IPS-18a (cell line): ENCODE results near the gene SMURF2.
"Not testable (repeated sequence)": the region's sequence is repeated elsewhere in the genome, so short reads cannot be mapped to it uniquely, and the experiment has no call there.

ENCODE experiments used
- H3K27ac ChIP-seq: one replicate; pipeline ENCODE4 v1.5.1; 2013; ENCODE audit warnings: low read length
- H3K27me3 ChIP-seq: one replicate; pipeline ENCODE4 v1.6.1; 2013; ENCODE audit warnings: mild to moderate bottlenecking, low read length; ENCODE audit not compliant: control insufficient read depth, insufficient read depth
- H3K36me3 ChIP-seq: one replicate; pipeline ENCODE4 v1.6.1; 2013; ENCODE audit warnings: low read depth, low read length; ENCODE audit not compliant: control insufficient read depth
- H3K4me1 ChIP-seq: one replicate; pipeline ENCODE4 v1.6.1; 2013; ENCODE audit warnings: low read depth, low read length; ENCODE audit not compliant: control insufficient read depth
- H3K4me3 ChIP-seq: one replicate; pipeline ENCODE4 v1.5.1; 2013; ENCODE audit warnings: low read length
- H3K9ac ChIP-seq: one replicate; pipeline ENCODE4 v1.6.1; 2013; ENCODE audit warnings: mild to moderate bottlenecking, low read length, moderate library complexity
- H3K9me3 ChIP-seq: one replicate; pipeline ENCODE4 v1.6.1; 2013; ENCODE audit warnings: low read depth, low read length; ENCODE audit not compliant: control insufficient read depth

SMURF2 gene

DNA sequence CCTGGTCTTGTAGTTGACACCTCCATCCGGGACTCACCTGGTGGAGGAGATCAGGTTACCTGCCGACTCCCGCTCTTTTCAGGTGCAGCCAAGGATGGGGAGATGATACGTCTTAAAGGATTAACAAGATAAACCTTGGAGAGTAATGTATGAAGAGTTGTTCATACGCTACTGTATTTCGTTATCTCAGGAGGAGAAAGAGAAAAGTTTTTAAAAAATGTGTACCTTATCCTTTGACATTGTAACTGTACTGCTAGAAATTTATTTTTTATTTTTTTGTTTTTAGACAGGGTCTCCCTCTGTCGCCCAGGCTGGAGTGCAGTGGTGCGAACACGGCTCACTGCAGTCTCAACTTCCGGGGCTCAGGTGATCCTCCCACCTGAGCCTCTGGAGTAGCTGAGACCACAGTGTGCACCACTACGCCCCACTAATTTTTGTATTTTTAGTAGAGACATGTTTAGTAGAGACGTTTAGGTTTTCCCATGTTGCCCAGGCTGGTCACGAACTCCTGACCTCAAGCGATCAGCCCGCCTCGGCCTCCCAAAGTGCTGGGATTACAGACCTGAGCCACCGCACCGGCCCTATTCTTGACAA, 764 bp upstream of the SMURF2 start:
- H3K9me3 ChIP-seq, result no peaks in the 10 kb centered on the region
- H3K36me3 ChIP-seq, result no peaks in the 10 kb centered on the region
- peaks cover 4% of the 10 kb centered on the region for H3K27me3 ChIP-seq
- H3K9ac ChIP-seq, result peak overlapping the region; percentile 47
- H3K27ac ChIP-seq, result no peak overlapping the region
- H3K4me1 ChIP-seq, result peaks cover 6% of the 10 kb centered on the region
- peak overlapping the region; percentile 63 for H3K4me3 ChIP-seq

GRCh38 chr17:64661726-64661975, 456 bp downstream of the SMURF2 start:
- Histone ChIP-seq H3K4me1 (peaks cover 6% of the 10 kb centered on the region), H3K9ac (peak overlapping the region; percentile 48), H3K27ac (no peak overlapping the region)

DNA sequence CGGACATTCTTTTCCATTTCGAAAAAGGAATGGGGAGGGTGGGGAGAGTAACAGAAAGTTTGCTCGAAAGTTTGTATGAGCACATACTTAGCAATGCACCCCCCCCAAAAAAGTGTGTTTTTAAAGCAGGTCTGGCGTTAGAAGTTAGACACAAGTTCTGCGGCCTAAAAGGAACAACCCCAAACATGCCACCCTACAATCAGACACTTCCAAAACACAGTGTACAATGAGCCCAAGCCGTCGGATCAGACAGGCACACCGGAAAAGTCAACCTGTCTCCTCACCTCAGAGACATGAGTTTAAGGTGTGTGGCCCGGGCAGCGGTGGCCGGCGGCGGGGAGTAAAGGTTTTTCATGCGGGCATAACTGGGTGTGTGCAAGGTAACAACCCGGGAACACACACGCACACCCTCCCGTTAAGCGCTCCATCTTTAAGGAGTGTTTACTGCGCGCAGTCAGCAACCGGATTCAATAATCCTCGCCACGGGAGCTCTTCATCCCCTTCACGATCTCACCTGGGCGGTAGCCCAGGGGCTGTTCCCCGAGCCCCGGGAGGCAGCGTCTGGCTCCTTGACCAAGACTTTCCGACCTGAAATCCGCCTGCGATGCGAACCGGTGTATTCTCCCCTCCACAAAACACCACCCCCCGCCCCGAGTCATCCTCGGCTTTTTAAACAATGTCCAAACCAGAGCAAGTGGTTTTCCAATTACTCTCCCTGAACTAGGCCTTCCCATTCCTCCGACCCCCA, 955 bp downstream of the SMURF2 start:
- Histone ChIP-seq H3K9ac (peak overlapping the region; percentile 48), H3K4me3 (peak overlapping the region; percentile 75)
- not testable (repeated sequence) for H3K27ac ChIP-seq, H3K36me3 ChIP-seq, H3K4me1 ChIP-seq, H3K9me3 ChIP-seq, H3K27me3 ChIP-seq

More at GRCh38 chr17:64661726-64661975, 456 bp downstream of the SMURF2 start:
- Histone ChIP-seq H3K36me3 (no peaks in the 10 kb centered on the region), H3K9me3 (no peaks in the 10 kb centered on the region), H3K4me3 (peak overlapping the region; percentile 75), H3K27me3 (peaks cover 4% of the 10 kb centered on the region)

- not testable (repeated sequence) for H3K27me3 ChIP-seq, H3K9me3 ChIP-seq, H3K27ac ChIP-seq, H3K36me3 ChIP-seq, H3K4me1 ChIP-seq
- Histone ChIP-seq H3K9ac (peak overlapping the region; percentile 48), H3K4me3 (peak overlapping the region; percentile 75)
These were observed 1.7 kb downstream of the SMURF2 start for GRCh38 chr17:64660195-64660977.

- H3K9ac ChIP-seq, result no peak overlapping the region
- H3K27me3 ChIP-seq, result peaks cover 4% of the 10 kb centered on the region
- H3K4me3 ChIP-seq, result no peak overlapping the region
- H3K36me3 ChIP-seq, result no peaks in the 10 kb centered on the region
- no peaks in the 10 kb centered on the region for H3K9me3 ChIP-seq
- H3K27ac ChIP-seq, result no peak overlapping the region
- peaks cover 6% of the 10 kb centered on the region for H3K4me1 ChIP-seq
These were observed 3.2 kb downstream of the SMURF2 start for GRCh38 chr17:64658931-64659330.

DNA sequence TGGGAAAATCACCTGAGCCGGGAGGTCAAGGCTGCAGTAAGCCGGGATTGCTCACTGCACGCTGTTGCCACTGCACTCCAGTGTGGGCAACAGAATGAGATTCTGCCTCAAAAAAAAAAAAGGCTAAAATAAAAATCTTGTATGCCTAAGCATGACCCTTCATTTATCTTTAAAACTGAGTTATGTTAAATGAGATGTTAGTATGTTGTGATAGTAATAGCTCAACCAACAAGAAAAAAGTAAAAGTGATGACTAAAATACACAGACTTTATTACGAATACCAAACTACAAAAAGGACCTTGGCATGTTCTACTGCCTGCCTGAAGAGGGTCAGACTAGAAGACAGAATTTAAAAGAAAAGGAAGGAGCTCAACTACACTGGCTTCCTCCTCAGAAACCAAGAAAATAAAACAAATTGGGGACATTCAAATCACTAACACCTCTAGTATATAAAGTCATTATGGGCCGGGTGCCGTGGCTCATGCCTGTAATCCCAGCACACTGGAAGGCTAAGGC, 4.4 kb downstream of the SMURF2 start:
- H3K27me3 ChIP-seq, result peaks cover 4% of the 10 kb centered on the region
- no peaks in the 10 kb centered on the region for H3K36me3 ChIP-seq
- H3K27ac ChIP-seq, result no peak overlapping the region
- H3K4me1 ChIP-seq, result peaks cover 6% of the 10 kb centered on the region
- no peaks in the 10 kb centered on the region for H3K9me3 ChIP-seq
- H3K4me3 ChIP-seq, result no peak overlapping the region
- H3K9ac ChIP-seq, result no peak overlapping the region

DNA sequence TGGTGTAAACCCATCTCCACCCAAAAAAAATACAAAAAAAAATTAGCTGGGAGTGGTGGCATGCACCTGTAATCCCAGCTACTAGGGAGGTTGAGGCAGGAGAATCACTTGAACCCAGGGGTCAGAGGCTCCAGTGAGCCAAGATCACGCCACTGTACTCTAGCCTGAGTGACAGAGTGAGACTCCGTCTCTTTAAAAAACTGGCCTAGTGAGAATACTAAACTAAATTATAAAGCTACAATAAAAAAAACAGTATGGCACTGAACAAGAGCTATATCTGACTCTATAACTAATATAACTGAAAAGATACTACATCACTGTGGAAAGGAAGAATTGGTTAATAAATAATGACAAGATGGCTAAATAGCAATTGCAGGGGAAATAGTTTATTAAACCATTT, 6.4 kb downstream of the SMURF2 start:
- Histone ChIP-seq H3K27me3 (peaks cover 4% of the 10 kb centered on the region), H3K9me3 (no peaks in the 10 kb centered on the region), H3K27ac (no peak overlapping the region), H3K36me3 (no peaks in the 10 kb centered on the region), H3K4me3 (no peak overlapping the region), H3K9ac (no peak overlapping the region), H3K4me1 (peaks cover 6% of the 10 kb centered on the region)

DNA sequence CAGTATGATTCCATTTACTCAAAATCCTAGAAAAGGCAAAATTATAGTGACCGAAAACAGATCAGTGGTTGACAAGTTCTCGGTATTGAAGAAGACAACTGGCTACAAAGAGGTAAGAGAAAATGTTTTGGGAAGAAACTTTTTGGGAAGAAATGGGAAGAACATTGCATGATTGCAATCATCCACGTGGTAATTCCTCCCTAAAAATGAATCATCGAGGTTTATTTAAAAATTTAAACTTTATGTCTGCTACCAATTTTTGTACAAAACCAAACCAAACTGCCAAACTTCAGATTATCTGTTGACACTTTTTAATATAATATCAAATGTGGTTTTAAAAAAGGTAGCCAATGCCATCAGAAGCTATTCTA, 8.1 kb downstream of the SMURF2 start:
- Histone ChIP-seq H3K9ac (no peak overlapping the region), H3K9me3 (no peaks in the 10 kb centered on the region), H3K36me3 (no peaks in the 10 kb centered on the region), H3K27me3 (no peaks in the 10 kb centered on the region), H3K4me1 (no peaks in the 10 kb centered on the region), H3K4me3 (no peak overlapping the region), H3K27ac (no peak overlapping the region)

GRCh38 chr17:64653325-64653984, 8.7 kb downstream of the SMURF2 start:
- Histone ChIP-seq H3K27me3 (no peaks in the 10 kb centered on the region), H3K9me3 (no peaks in the 10 kb centered on the region), H3K27ac (no peak overlapping the region), H3K9ac (no peak overlapping the region), H3K4me1 (no peaks in the 10 kb centered on the region), H3K36me3 (no peaks in the 10 kb centered on the region), H3K4me3 (no peak overlapping the region)

GRCh38 chr17:64651889-64652288, 10.2 kb downstream of the SMURF2 start:
- no peaks in the 10 kb centered on the region for H3K27me3 ChIP-seq
- no peak overlapping the region for H3K9ac ChIP-seq
- H3K27ac ChIP-seq, result no peak overlapping the region
- H3K4me3 ChIP-seq, result no peak overlapping the region
- H3K4me1 ChIP-seq, result no peaks in the 10 kb centered on the region
- H3K36me3 ChIP-seq, result no peaks in the 10 kb centered on the region
- H3K9me3 ChIP-seq, result no peaks in the 10 kb centered on the region

GRCh38 chr17:64648234-64648633, 13.9 kb downstream of the SMURF2 start:
- no peaks in the 10 kb centered on the region for H3K36me3 ChIP-seq
- H3K4me3 ChIP-seq, result no peak overlapping the region
- H3K9ac ChIP-seq, result no peak overlapping the region
- H3K9me3 ChIP-seq, result no peaks in the 10 kb centered on the region
- no peaks in the 10 kb centered on the region for H3K27me3 ChIP-seq
- H3K27ac ChIP-seq, result no peak overlapping the region
- H3K4me1 ChIP-seq, result no peaks in the 10 kb centered on the region
